Testis (tissue), 3 donors: ENCODE measurements around the gene CEP250. TPM values are rescaled to one million over a fixed set of nuclear protein-coding genes. Genes with fewer than 3 reads are reported as not detected.

Experiments used
- DNase-seq: peaks from one replicate; pipeline ENCODE4 v3.0.0-alpha.2; 2019
- H3K27ac ChIP-seq, 2 donors: fragments of 200-600 bp; sonication (generic); one replicate each; pipeline ENCODE4 v1.5.1; 2019
- H3K27me3 ChIP-seq: fragments of 200-600 bp; sonication (generic); one replicate; pipeline ENCODE4 v1.5.1; 2019
- H3K36me3 ChIP-seq: fragments of 200-600 bp; sonication (generic); one replicate; pipeline ENCODE4 v1.5.1; 2017; ENCODE audit warnings: low read depth; ENCODE audit errors: missing control alignments
- H3K4me1 ChIP-seq: fragments of 200-600 bp; sonication (generic); one replicate; pipeline ENCODE4 v1.5.1; 2019
- H3K4me3 ChIP-seq, 2 donors: fragments of 200-600 bp; sonication (generic); one replicate each; pipeline ENCODE4 v1.5.1; 2017 to 2019
- H3K9me3 ChIP-seq: fragments of 200-600 bp; sonication (generic); one replicate; pipeline ENCODE4 v1.5.1; 2017
- POLR2A ChIP-seq: fragments of 450-650 bp; IDR thresholded peaks from one replicate; pipeline ENCODE4 v1.6.1; 2017; ENCODE audit warnings: antibody characterized with exemption, mild to moderate bottlenecking, moderate library complexity
- WGBS, 2 donors: methylation state at CpG; one replicate each; pipeline ENCODE4 v1.1.5; 2018; 5-methylcytosine and 5-hydroxymethylcytosine counted together
- intact Hi-C: fragments of 100-400 bp; cut with DNase I; formaldehyde crosslinking; loops from one replicate; pipeline ENCODE4 v1.15.1; 2023; ENCODE audit warnings: low total_unique reads
- polyA plus RNA-seq: library from polyadenylated mRNA; stranded (reverse); fragments of 350-450 nt; fragmentation: Illumina TruSeq; extraction: RNeasy Lipid Tissue Mini Kit (QIAGEN cat#74804); gene quantifications from one replicate; pipeline ENCODE4 v1.2.3, GENCODE V29; 2014; ENCODE audit warnings: low read depth, low replicate concordance; ENCODE audit not compliant: insufficient read depth
- total RNA-seq, 2 donors: library from RNA; depleted of rRNA; stranded (reverse); fragments of >200 nt; gene quantifications; one replicate each; pipeline ENCODE4 v1.2.3, GENCODE V29; 2016
- TF ChIP-seq, protein P1 (sequence below), 3 experiments: fragments of 450-650 bp in 2 of 3; fragments of 200-600 bp in 1 of 3; sonication (generic) in 1 of 3; IDR thresholded peaks; one replicate each; pipeline ENCODE4 v1.5.1; 2016 to 2019; ENCODE audit warnings: antibody characterized with exemption in 3 of 3, mild to moderate bottlenecking in 2 of 3, moderate library complexity in 1 of 3

CEP250 gene
- total and polyA plus RNA-seq, 3 donors from 2014 or later: 41.2 to 68.6 (median 54.5) TPM

- Histone ChIP-seq H3K36me3 (no peaks in the 10 kb centered on the region), H3K4me3 (no peak overlapping the region), H3K4me1 (peaks cover 2% of the 10 kb centered on the region), H3K9me3 (no peaks in the 10 kb centered on the region), H3K27ac (no peak overlapping the region), H3K27me3 (no peaks in the 10 kb centered on the region)
- intact Hi-C loops: no loop called here
- DNase-seq: no peak
- TF ChIP-seq, protein P1, sequence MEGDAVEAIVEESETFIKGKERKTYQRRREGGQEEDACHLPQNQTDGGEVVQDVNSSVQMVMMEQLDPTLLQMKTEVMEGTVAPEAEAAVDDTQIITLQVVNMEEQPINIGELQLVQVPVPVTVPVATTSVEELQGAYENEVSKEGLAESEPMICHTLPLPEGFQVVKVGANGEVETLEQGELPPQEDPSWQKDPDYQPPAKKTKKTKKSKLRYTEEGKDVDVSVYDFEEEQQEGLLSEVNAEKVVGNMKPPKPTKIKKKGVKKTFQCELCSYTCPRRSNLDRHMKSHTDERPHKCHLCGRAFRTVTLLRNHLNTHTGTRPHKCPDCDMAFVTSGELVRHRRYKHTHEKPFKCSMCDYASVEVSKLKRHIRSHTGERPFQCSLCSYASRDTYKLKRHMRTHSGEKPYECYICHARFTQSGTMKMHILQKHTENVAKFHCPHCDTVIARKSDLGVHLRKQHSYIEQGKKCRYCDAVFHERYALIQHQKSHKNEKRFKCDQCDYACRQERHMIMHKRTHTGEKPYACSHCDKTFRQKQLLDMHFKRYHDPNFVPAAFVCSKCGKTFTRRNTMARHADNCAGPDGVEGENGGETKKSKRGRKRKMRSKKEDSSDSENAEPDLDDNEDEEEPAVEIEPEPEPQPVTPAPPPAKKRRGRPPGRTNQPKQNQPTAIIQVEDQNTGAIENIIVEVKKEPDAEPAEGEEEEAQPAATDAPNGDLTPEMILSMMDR (IDR thresholded peaks at IDR 0.05): no peak
- 92 to 94% methylated on average over 19 to 24 of the region's 24 CpGs for WGBS, 2 donors
Observed at GRCh38 chr20:35559042-35559693, 103.8 kb downstream of the CEP250 start.

- Histone ChIP-seq H3K36me3 (no peaks in the 10 kb centered on the region), H3K27ac (no peak overlapping the region), H3K27me3 (no peaks in the 10 kb centered on the region), H3K4me1 (no peaks in the 10 kb centered on the region), H3K4me3 (no peak overlapping the region), H3K9me3 (no peaks in the 10 kb centered on the region)
- intact Hi-C loops: no loop called here
- TF ChIP-seq, protein P1 (IDR thresholded peaks at IDR 0.05): no peak
- TF ChIP-seq POLR2A: no peak
- DNase-seq: no peak
- 84 to 88% methylated on average over 5 to 18 of the region's 18 CpGs for WGBS, 2 donors
Observed at GRCh38 chr20:35560105-35560511, 104.7 kb downstream of the CEP250 start.

DNA sequence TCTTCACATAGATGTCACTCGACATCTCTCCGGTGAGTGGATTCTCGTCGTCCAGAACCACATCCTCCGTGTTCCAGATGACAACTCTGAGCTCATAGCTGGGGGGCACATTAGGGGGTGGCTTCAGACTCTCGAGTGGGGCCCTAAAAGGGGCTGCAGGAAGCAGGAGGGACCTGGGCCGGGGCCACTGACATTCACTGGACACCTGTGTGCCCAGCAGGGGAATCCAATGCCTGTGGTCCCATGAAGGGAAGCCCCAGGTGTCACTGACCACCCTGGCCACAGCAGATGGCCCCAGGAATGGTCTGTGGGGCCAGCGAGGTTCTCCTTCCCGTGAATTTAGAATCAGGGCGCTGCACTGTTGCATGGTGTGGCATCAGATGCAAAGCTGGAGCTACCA lies 105.1 kb downstream of the CEP250 start:
- no peak for DNase-seq
- Histone ChIP-seq H3K9me3 (no peaks in the 10 kb centered on the region), H3K4me1 (no peaks in the 10 kb centered on the region), H3K36me3 (no peaks in the 10 kb centered on the region), H3K4me3 (no peak overlapping the region), H3K27me3 (no peaks in the 10 kb centered on the region), H3K27ac (no peak overlapping the region)
- no peak for TF ChIP-seq POLR2A
- TF ChIP-seq, protein P1 (IDR thresholded peaks at IDR 0.05): no peak
- WGBS, 2 donors: 71% methylated on average over 10 of the region's 10 CpGs
- intact Hi-C loops: no loop called here

GRCh38 chr20:35561268-35561667 lies 105.9 kb downstream of the CEP250 start:
- H3K27me3 ChIP-seq: no peaks in the 10 kb centered on the region
- H3K9me3 ChIP-seq: no peaks in the 10 kb centered on the region
- intact Hi-C loops: no loop called here
- peak; percentile 40 for DNase-seq
- no peaks in the 10 kb centered on the region for H3K4me1 ChIP-seq
- no peak for TF ChIP-seq POLR2A
- TF ChIP-seq, protein P1 (IDR thresholded peaks at IDR 0.05): no peak
- H3K27ac ChIP-seq: no peak overlapping the region
- WGBS, 2 donors: 47 to 79% methylated on average over 3 to 7 of the region's 7 CpGs
- no peak overlapping the region for H3K4me3 ChIP-seq
- no peaks in the 10 kb centered on the region for H3K36me3 ChIP-seq

GRCh38 chr20:35561671-35562070 lies 106.3 kb downstream of the CEP250 start:
- 64 to 70% methylated on average over 5 of the region's 5 CpGs for WGBS, 2 donors
- H3K4me3 ChIP-seq: no peak overlapping the region
- DNase-seq: no peak
- no peaks in the 10 kb centered on the region for H3K36me3 ChIP-seq
- H3K4me1 ChIP-seq: no peaks in the 10 kb centered on the region
- no peak overlapping the region for H3K27ac ChIP-seq
- no peak for TF ChIP-seq POLR2A
- TF ChIP-seq, protein P1 (IDR thresholded peaks at IDR 0.05): no peak
- no peaks in the 10 kb centered on the region for H3K9me3 ChIP-seq
- intact Hi-C loops: no loop called here
- H3K27me3 ChIP-seq: no peaks in the 10 kb centered on the region
